GM19372 (cell line): ENCODE results near the gene LRRC27.
"Not testable (repeated sequence)": the region's sequence is repeated elsewhere in the genome, so short reads cannot be mapped to it uniquely, and the experiment has no call there.

ENCODE experiments used
- ATAC-seq: cut with Tn5 transposase; IDR thresholded peaks from one replicate; pipeline ENCODE4 v1.9.1; 2021; ENCODE audit warnings: mild to moderate bottlenecking, low read depth, moderate library complexity; ENCODE audit not compliant: unreplicated experiment

LRRC27 gene

DNA sequence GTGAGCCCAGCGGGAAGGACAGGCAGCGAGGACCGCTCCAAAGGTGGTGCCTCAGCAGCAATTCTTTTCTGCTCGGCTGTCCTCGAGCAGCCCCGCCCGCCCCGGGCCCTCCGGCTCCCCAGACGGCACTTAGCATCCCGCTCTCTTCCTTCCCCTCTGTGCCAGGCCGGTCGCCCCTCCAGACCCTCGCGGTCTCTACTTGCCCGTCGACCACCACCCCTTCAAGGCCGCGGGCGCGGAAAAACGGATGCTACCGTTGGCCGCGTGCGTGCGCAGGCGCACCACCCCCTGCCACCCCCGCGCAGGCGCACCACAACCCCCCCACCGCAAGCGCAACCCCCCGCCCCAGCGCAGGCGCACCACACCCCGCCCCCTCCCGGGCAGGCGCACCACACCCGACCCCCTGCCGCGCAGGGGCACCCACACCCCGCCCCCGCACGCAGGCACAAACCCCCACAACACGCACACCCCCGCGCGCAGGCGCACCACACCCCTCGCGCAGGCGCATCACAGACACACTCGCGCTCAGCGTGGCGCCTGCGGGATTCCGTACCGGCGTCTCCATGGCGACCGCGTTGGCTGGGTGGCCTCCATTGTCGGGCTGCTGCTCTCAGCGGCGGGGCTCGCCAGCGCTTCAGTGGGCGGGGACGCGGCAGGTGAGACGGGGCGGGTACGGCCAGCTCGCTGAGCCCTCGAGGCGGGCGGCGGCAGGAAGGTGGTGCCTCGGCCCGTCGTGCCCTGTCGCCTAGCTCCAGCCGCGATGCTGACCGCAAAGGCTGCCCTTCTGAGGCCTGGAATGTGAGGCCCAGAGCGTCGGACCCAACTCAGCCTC, at the start of gene LRRC27:
TSS of gene LRRC27 (plus strand) at position 593 of the 832 bp plus-strand sequence. CDS start 1,332 bp downstream, outside the sequence.
- peak; percentile 77 for ATAC-seq

- no peak for ATAC-seq
Measured at GRCh38 chr10:132282667-132283603, 49.1 kb upstream of the LRRC27 start.

- ATAC-seq = no peak
Measured at GRCh38 chr10:132283604-132284382, 48.2 kb upstream of the LRRC27 start.

DNA sequence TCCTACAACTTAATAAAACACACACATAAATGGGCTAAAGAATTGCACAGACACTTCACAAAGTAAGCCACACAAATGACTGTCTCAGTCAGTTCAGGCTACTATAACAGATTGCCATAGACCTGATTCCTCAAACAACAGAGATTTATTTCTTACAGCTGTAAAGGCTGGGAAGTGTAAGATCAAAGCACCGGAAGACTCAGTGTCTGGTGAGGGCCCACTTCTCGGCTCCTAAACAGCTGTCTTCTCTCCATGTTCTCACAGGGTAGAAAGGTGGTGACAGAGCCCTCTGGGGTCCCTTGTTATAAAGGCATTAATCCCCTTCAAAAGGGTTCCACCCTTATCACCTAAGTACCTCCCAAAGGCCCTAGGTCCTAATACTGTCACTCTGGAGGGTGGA, 42.6 kb upstream of the LRRC27 start:
- ATAC-seq = no peak

GRCh38 chr10:132290631-132291030, 41.4 kb upstream of the LRRC27 start:
- no peak for ATAC-seq

DNA sequence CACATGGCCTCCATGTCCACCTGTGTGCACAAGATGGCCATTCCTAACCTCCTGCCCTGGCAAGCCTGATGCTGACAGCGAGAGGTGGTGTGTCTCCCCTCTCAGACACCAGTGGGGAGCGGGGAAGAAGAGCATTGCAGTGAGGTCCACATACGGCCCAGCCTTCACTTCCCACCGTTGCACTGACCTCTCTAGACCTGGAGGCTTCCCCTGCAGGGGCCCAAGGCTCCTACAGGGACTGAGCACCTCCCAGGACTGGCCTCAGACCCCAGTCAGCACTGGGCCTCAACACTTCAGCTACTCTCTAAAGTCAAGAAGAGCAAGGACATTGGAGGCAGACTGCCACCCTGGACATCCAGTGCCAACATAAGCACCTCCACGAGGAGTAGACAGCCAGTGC, 40.2 kb upstream of the LRRC27 start:
- ATAC-seq = no peak

DNA sequence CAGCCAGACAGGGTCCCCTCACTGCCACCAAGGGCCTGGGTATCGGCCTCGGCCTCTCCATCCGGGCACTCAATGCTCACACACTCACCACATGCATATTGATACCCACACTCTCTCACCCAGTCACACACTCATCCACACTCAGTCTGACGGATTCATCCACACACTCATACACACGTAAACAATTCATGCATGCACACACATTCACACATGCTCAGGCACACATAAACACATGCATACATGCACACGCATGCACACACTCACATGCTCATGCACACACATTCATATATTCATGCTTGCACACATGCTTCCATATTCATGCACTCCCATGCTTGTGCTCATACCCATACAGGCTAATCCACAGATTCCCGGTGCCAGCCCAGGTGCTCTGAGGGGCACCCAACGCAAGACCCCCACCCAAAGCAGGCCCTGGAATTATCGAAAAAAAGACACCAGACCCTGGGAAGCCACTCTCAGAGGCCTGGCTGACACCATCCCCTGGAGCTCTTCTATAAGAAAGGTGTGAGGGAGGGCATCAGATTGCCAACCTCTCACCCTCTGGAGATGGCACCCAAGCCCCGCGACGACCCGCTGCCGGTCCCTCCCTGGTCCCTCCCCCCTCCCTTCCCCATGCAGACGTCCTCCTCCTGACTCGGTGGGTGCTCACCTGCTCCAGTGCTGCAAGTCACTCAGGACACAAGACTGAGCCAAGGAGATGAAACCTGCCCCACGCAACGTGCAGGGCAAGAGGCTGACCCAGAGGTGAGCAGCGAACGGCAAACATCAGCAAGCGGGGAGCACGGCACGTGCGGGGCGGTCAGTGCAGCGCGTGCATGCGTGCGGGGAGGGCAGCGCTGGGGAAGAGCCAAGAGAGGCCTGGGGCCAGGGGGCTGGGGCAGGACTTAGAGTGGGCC, 39.4 kb upstream of the LRRC27 start:
- no peak for ATAC-seq

DNA sequence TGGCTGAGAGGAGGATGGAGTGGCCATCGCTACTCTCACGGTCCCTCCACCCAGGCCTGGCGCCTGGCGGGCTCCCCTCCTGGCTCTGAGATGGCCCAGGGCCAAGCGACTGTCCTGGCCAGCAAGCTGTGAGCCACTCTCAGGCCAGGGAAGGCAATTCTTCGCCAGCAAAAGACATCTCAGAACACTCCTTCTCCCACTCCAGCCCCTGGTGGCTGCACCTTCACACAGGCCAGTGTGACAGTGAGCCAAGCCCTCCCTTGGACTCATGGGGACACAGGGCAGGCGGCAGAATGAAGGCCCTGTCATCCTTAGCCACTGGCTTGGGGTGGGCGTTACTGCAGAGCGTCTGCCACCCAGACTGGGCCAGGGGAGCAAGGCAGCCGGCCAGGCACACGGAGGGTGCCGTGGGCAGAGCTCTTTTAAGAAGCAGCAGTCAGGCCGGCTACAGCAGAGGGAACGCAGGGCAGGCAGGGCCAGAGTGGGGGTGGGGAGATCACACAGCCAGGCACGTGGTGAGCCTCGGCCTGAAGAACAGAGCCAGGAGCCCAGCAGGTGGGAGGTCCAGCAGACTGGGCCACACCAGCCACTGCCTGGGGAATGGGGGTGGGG, 38.7 kb upstream of the LRRC27 start:
- ATAC-seq = no peak

GRCh38 chr10:132293813-132294520, 38.0 kb upstream of the LRRC27 start:
- no peak for ATAC-seq

- no peak for ATAC-seq
Measured at GRCh38 chr10:132294561-132295318, 37.3 kb upstream of the LRRC27 start.

DNA sequence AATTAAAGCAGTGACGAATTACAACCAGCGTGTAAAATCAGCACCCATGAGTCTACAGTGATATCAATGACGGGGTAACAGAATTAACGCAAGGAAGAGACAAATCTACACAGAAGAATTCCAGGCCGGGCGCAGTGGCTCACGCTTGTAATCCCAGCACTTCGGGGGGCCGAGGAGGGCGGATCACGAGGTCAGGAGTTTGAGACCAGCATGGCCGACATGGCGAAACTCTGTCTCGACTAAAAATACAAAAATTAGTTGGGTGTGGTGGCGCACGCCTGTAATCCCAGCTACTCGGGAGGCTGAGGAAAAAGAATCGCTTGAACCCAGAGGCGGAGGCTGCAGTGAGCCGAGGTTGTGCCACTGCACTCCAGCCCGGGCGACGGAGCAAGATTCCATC, 36.5 kb upstream of the LRRC27 start:
- ATAC-seq = not testable (repeated sequence)

DNA sequence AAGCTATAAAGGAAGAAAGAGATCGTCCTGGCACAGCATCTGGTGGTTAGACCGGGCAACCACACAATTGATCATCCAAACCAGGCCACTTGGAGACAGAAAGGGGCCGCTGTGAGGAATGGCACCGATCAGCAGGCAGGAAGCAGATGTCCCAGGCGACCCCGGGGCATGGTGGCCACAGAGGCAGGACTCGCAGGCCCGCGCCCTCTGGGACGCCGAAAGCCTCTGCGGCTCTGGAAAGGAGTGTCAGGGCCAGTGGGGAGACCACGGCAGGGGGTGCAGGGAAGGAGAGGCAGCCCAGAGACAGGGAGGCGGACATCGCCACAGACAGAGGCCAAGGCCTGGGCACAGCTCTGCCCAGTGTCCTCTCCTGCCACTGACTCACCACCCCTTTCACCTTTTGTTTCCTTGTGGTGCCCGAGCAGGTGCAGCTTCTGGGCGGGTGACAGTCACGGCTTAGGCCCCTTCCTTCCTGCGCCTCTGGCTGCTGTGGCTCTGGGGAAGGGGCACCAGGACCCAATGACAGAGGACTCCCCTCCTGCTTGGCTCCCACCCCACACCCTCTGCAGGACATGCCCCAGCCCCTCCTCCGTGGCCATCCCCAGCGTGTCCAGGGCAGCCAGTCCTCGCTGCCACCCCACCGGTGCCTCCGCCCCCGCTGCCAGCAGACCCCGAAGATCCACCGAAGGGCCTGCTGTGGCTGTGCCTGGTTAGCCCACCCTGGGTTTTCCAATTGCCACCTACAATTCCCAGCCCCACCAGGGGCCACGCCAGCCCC, 35.1 kb upstream of the LRRC27 start:
- no peak for ATAC-seq

DNA sequence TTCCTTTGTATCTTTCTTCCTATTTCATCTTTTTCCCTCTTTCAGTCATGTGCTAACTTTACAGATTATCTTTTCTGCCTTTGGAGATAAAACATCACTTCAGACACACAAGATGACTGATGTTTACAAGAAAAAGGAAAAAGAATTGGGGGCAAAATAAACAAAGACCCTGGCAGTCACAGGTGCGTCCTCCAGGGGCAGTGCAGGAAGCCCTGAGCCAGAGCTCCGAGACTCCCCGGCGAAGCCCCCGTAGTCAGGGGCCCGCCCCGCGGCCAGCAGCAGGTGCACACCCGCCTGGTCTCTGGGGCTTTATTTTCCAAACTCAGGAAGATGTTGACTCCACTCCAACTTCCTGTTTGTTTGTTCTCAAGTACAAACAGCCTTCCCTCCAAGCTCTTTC, 34.5 kb upstream of the LRRC27 start:
- no peak for ATAC-seq

DNA sequence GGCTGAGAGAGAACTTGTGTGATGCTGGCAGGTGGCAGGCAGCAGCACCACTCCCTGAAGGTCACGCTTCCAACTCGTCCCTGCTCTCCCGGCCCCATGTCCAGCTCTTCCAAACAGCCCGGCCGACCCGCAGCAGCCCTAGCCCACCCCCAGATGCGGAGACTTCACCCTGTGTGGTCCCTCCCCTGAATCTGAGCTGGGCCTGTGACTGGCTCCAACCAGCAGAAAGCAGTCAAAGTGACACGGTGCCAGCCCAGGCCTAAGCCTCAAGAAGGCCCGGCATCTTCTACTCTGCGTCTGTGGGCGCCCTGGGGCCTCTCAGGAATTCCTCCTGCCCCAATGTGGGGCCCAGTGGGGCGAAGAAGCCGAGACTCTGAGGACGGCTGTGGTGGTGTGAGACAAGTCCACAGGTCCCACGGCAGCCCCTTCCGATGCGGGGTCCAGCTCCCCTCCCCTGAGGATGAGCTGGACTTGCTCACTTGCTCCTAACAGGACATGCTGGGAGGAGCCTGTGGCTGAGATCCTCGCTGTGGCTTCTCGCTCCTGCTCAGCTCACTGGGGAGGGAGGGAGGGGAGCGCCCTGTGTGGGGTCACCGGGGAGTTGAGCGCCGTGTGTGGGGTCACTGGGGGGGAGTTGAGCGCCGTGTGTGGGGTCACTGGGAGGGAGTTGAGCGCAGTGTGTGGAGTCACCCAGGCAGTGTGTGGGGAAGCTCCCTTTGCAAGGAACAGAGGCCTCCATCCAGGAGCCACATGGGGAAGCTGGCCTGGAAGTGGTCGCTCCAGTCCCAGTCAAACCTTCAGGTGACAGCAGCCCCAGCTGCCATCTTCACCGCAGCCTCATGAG, 33.7 kb upstream of the LRRC27 start:
- no peak for ATAC-seq

- no peak for ATAC-seq
Measured at GRCh38 chr10:132299371-132300336, 32.3 kb upstream of the LRRC27 start.
